H9 (cell line): ENCODE measurements around the gene KCNH2. TPM values are rescaled to one million over a fixed set of nuclear protein-coding genes. Genes with fewer than 3 reads are reported as not detected.

Source experiments
- DNase-seq: peaks from one replicate; pipeline ENCODE4 v3.0.0-alpha.2; 2017
- H2AFZ ChIP-seq: one replicate; pipeline ENCODE4 v1.6.1; 2013; ENCODE audit warnings: mild to moderate bottlenecking, low read length, control low read depth, moderate library complexity
- H2AK5ac ChIP-seq: 2 replicates; pipeline ENCODE4 v1.6.1; 2013; ENCODE audit warnings: low read length, control low read depth, mixed read lengths; ENCODE audit not compliant: insufficient read length
- H2BK120ac ChIP-seq: one replicate; pipeline ENCODE4 v1.6.1; 2013; ENCODE audit warnings: low read depth, mild to moderate bottlenecking, low read length, control low read depth, inconsistent platforms; ENCODE audit not compliant: poor library complexity, severe bottlenecking
- H2BK12ac ChIP-seq: 2 replicates; pipeline ENCODE4 v1.6.1; 2013; ENCODE audit warnings: low read length, control low read depth, mixed read lengths, low read depth; ENCODE audit not compliant: insufficient read length
- H2BK15ac ChIP-seq: 2 replicates; pipeline ENCODE4 v1.6.1; 2013; ENCODE audit warnings: low read depth, low read length, control low read depth
- H2BK20ac ChIP-seq: one replicate; pipeline ENCODE4 v1.6.1; 2013; ENCODE audit warnings: low read depth, mild to moderate bottlenecking, low read length, control low read depth, inconsistent platforms; ENCODE audit not compliant: poor library complexity, severe bottlenecking
- H2BK5ac ChIP-seq: 2 replicates; pipeline ENCODE4 v1.6.1; 2013; ENCODE audit warnings: low read length, control low read depth, mixed read lengths; ENCODE audit not compliant: insufficient read length
- H3K14ac ChIP-seq: 2 replicates; pipeline ENCODE4 v1.6.1; 2013; ENCODE audit warnings: low read length, control low read depth; ENCODE audit not compliant: insufficient read depth
- H3K18ac ChIP-seq: 2 replicates; pipeline ENCODE4 v1.6.1; 2013; ENCODE audit warnings: low read depth, mild to moderate bottlenecking, mixed read lengths, low read length, control low read depth; ENCODE audit not compliant: insufficient read length
- H3K23ac ChIP-seq: 2 replicates; pipeline ENCODE4 v1.6.1; 2013; ENCODE audit warnings: low read length, control low read depth, mixed read lengths, low read depth; ENCODE audit not compliant: insufficient read length
- H3K23me2 ChIP-seq: 2 replicates; pipeline ENCODE4 v1.6.1; 2013; ENCODE audit warnings: low read depth, mild to moderate bottlenecking, mixed read lengths, low read length, control low read depth; ENCODE audit not compliant: insufficient read length, poor library complexity, severe bottlenecking
- H3K27ac ChIP-seq: 2 replicates; pipeline ENCODE4 v1.5.1; 2013; ENCODE audit warnings: low read length, control low read depth, mixed read lengths, low read depth; ENCODE audit not compliant: insufficient read length
- H3K27me3 ChIP-seq: 2 replicates; pipeline ENCODE4 v1.6.1; 2013; ENCODE audit warnings: low read length, control low read depth, inconsistent platforms; ENCODE audit not compliant: insufficient read depth
- H3K4ac ChIP-seq: 2 replicates; pipeline ENCODE4 v1.6.1; 2013; ENCODE audit warnings: low read depth, mild to moderate bottlenecking, control low read depth, inconsistent platforms, low read length, moderate library complexity
- H3K4me1 ChIP-seq: 2 replicates; pipeline ENCODE4 v1.6.1; 2013; ENCODE audit warnings: low read length, control low read depth, inconsistent platforms; ENCODE audit not compliant: insufficient read depth
- H3K4me2 ChIP-seq: 2 replicates; pipeline ENCODE4 v1.6.1; 2013; ENCODE audit warnings: low read length, control low read depth, mixed read lengths; ENCODE audit not compliant: insufficient read length, insufficient read depth
- H3K56ac ChIP-seq: 2 replicates; pipeline ENCODE4 v1.6.1; 2013; ENCODE audit warnings: low read depth, mild to moderate bottlenecking, mixed read lengths, low read length, control low read depth; ENCODE audit not compliant: insufficient read length
- H3K79me1 ChIP-seq: 2 replicates; pipeline ENCODE4 v1.6.1; 2013; ENCODE audit warnings: low read depth, mild to moderate bottlenecking, moderate library complexity, low read length, control low read depth, inconsistent platforms; ENCODE audit not compliant: insufficient read depth, poor library complexity, severe bottlenecking
- H3K79me2 ChIP-seq: 2 replicates; pipeline ENCODE4 v1.6.1; 2013; ENCODE audit warnings: low read length, control low read depth, inconsistent platforms; ENCODE audit not compliant: insufficient read depth
- H3K9ac ChIP-seq: 2 replicates; pipeline ENCODE4 v1.6.1; 2013; ENCODE audit warnings: low read length, control low read depth, mixed read lengths; ENCODE audit not compliant: insufficient read length; ENCODE audit errors: extremely low read depth
- H3K9me3 ChIP-seq: one replicate; pipeline ENCODE4 v1.6.1; 2013; ENCODE audit warnings: low read depth, low read length, inconsistent platforms; ENCODE audit not compliant: control insufficient read depth
- H3T11ph ChIP-seq: one replicate; pipeline ENCODE4 v1.6.1; 2013; ENCODE audit warnings: mild to moderate bottlenecking, low read length, control low read depth, inconsistent platforms
- H4K20me1 ChIP-seq: one replicate; pipeline ENCODE4 v1.6.1; 2013; ENCODE audit not compliant: control insufficient read depth, insufficient read length, insufficient read depth
- H4K5ac ChIP-seq: 2 replicates; pipeline ENCODE4 v1.6.1; 2013; ENCODE audit warnings: low read depth, mild to moderate bottlenecking, mixed read lengths, low read length, control low read depth; ENCODE audit not compliant: insufficient read length
- H4K8ac ChIP-seq: replicated peaks from 2 replicates; pipeline ENCODE4 v1.6.1; 2013; ENCODE audit warnings: low read length, control low read depth, mixed read lengths, low read depth; ENCODE audit not compliant: insufficient read length
- H4K91ac ChIP-seq: 2 replicates; pipeline ENCODE4 v1.6.1; 2013; ENCODE audit warnings: low read depth, mild to moderate bottlenecking, moderate library complexity, mixed read lengths, low read length, control low read depth; ENCODE audit not compliant: insufficient read length
- H3K27ac Mint-ChIP-seq, 3 experiments: 2 replicates in 2 of 3; 3 replicates in 1 of 3; pipeline ENCODE4 v1.8.0; 2020 to 2021; ENCODE audit warnings: mixed read lengths in 3 of 3, mild to moderate bottlenecking in 1 of 3, moderate library complexity in 1 of 3
- H3K27me3 Mint-ChIP-seq: 2 replicates; pipeline ENCODE4 v1.8.0; 2021; ENCODE audit warnings: low read depth, mild to moderate bottlenecking, moderate library complexity, mixed read lengths
- H3K36me3 Mint-ChIP-seq, 3 experiments: 2 replicates in 2 of 3; 3 replicates in 1 of 3; pipeline ENCODE4 v1.8.0; 2020 to 2021; ENCODE audit warnings: low read depth in 3 of 3, mixed read lengths in 3 of 3; ENCODE audit not compliant: insufficient read depth in 1 of 3
- H3K4me1 Mint-ChIP-seq, 2 experiments: 2 replicates each; pipeline ENCODE4 v1.8.0; 2020; ENCODE audit warnings: mixed read lengths in 2 of 2
- H3K4me3 Mint-ChIP-seq, 2 experiments: 2 replicates in 1 of 2; 3 replicates in 1 of 2; pipeline ENCODE4 v1.8.0; 2020 to 2021; ENCODE audit warnings: mild to moderate bottlenecking in 2 of 2, mixed read lengths in 2 of 2, moderate library complexity in 1 of 2
- H3K9me3 Mint-ChIP-seq, 2 experiments: 2 replicates in 1 of 2; 3 replicates in 1 of 2; pipeline ENCODE4 v1.8.0; 2020; ENCODE audit warnings: mild to moderate bottlenecking in 2 of 2, mixed read lengths in 2 of 2, moderate library complexity in 1 of 2
- WGBS: extraction: QIAGEN DNeasy Blood & Tissue Kit; methylation state at CpG from one replicate; pipeline ENCODE4 v1.1.7; 2013; ENCODE audit warnings: missing lambda C conversion rate, low lambda C conversion rate, mixed read lengths; ENCODE audit not compliant: insufficient read length; ENCODE audit errors: extremely low coverage; 5-methylcytosine and 5-hydroxymethylcytosine counted together
- total RNA-seq: library from RNA; stranded (reverse); gene quantifications from 2 replicates; pipeline ENCODE4 v1.2.1, GENCODE V29; 2021
- TF ChIP-seq, protein P1 (sequence below): fragments of 200-600 bp; sonication (generic); conservative IDR thresholded peaks from 3 replicates; pipeline ENCODE4 v1.8.0; 2021; ENCODE audit warnings: antibody characterized with exemption, mild to moderate bottlenecking

The KCNH2 gene
- total RNA-seq, 1 experiment from 2014 or later, result 4.5 TPM

GRCh38 chr7:150943453-150943814, 34.7 kb downstream of the KCNH2 start:
- Histone ChIP-seq H3K4me2 (no peak overlapping the region), H3K23ac (no peak overlapping the region), H3K23me2 (no peaks in the 10 kb centered on the region), H3K27me3 (no peaks in the 10 kb centered on the region), H3K18ac (no peak overlapping the region), H3K9me3 (no peaks in the 10 kb centered on the region), H4K8ac (no peak overlapping the region), H2BK20ac (no peak overlapping the region), H3K4me1 (no peaks in the 10 kb centered on the region; the same call in 1 of the 2 replicates), H2AK5ac (no peak overlapping the region), H2BK120ac (no peak overlapping the region), H4K91ac (no peak overlapping the region), H3K9ac (no peak overlapping the region), H2AFZ (no peak overlapping the region), H3T11ph (no peak overlapping the region), H4K5ac (no peak overlapping the region), H3K27ac (no peak overlapping the region), H3K79me2 (no peaks in the 10 kb centered on the region), H3K79me1 (no peaks in the 10 kb centered on the region), H2BK15ac (no peak overlapping the region), H4K20me1 (no peaks in the 10 kb centered on the region), H3K14ac (no peak overlapping the region), H2BK5ac (no peak overlapping the region), H3K56ac (no peak overlapping the region), H3K4ac (no peak overlapping the region), H2BK12ac (no peak overlapping the region)
- no peak overlapping the region for H3K4me3 Mint-ChIP-seq
- WGBS, result no CpG with 5 or more reads among the region's 6 CpGs
- DNase-seq, result no peak
- H3K36me3 Mint-ChIP-seq, result no peaks in the 10 kb centered on the region
- H3K27me3 Mint-ChIP-seq, result peaks cover 13% of the 10 kb centered on the region
- no peaks in the 10 kb centered on the region; a peak in 1 of 5 replicates for H3K9me3 Mint-ChIP-seq
- no peak overlapping the region for H3K27ac Mint-ChIP-seq
- H3K4me1 Mint-ChIP-seq, result peaks cover 13 to 26% of the 10 kb centered on the region in 2 experiments
- TF ChIP-seq, protein P1, sequence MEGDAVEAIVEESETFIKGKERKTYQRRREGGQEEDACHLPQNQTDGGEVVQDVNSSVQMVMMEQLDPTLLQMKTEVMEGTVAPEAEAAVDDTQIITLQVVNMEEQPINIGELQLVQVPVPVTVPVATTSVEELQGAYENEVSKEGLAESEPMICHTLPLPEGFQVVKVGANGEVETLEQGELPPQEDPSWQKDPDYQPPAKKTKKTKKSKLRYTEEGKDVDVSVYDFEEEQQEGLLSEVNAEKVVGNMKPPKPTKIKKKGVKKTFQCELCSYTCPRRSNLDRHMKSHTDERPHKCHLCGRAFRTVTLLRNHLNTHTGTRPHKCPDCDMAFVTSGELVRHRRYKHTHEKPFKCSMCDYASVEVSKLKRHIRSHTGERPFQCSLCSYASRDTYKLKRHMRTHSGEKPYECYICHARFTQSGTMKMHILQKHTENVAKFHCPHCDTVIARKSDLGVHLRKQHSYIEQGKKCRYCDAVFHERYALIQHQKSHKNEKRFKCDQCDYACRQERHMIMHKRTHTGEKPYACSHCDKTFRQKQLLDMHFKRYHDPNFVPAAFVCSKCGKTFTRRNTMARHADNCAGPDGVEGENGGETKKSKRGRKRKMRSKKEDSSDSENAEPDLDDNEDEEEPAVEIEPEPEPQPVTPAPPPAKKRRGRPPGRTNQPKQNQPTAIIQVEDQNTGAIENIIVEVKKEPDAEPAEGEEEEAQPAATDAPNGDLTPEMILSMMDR, result no peak
